HCT116 (cell line): ENCODE data around the gene GRK5.
A peak's percentile ranks its signal among the peaks of the same experiment; 100 is the strongest.

Experiments used
- EZH2 ChIP-seq: fragments of 200-600 bp; sonication (generic); IDR thresholded peaks from 2 replicates; pipeline ENCODE4 v1.6.1; 2017; ENCODE audit warnings: antibody characterized with exemption, mixed run types
- EZH2phosphoT487 ChIP-seq: fragments of 200-600 bp; IDR thresholded peaks from 2 replicates; pipeline ENCODE4 v1.6.1; 2018; ENCODE audit warnings: antibody characterized with exemption, borderline replicate concordance
- JUND ChIP-seq: IDR thresholded peaks from 2 replicates; pipeline ENCODE4 v1.6.1; 2012
- POLR2A ChIP-seq: IDR thresholded peaks from 2 replicates; pipeline ENCODE4 v1.7.0; 2011; ENCODE audit warnings: borderline replicate concordance; ENCODE audit not compliant: insufficient read depth, insufficient read length; ENCODE audit errors: extremely low read depth
- POLR2AphosphoS5 ChIP-seq: IDR thresholded peaks from 2 replicates; pipeline ENCODE4 v1.6.1; 2011; ENCODE audit warnings: mild to moderate bottlenecking, low read depth, low read length, moderate library complexity
- RAD21 ChIP-seq: IDR thresholded peaks from 2 replicates; pipeline ENCODE4 v1.6.1; 2012; ENCODE audit warnings: low read depth, mild to moderate bottlenecking
- SIN3A ChIP-seq: IDR thresholded peaks from 2 replicates; pipeline ENCODE4 v1.6.1; 2012; ENCODE audit warnings: low read depth
- SP1 ChIP-seq: IDR thresholded peaks from 2 replicates; pipeline ENCODE4 v1.6.1; 2012; ENCODE audit warnings: low read depth
- SRF ChIP-seq: IDR thresholded peaks from 2 replicates; pipeline ENCODE4 v1.6.1; 2012; ENCODE audit warnings: low read depth
- TCF7L2 ChIP-seq: IDR thresholded peaks from 2 replicates; pipeline ENCODE4 v1.7.0; 2011; ENCODE audit warnings: borderline replicate concordance, inconsistent platforms; ENCODE audit not compliant: insufficient read depth, insufficient read length; ENCODE audit errors: extremely low read depth
- ZFX ChIP-seq: fragments of 450-650 bp; IDR thresholded peaks from 2 replicates; pipeline ENCODE4 v1.6.1; 2017
- ZNF274 ChIP-seq: fragments of 200-500 bp; sonication (Bioruptor generic); IDR thresholded peaks from 2 replicates; pipeline ENCODE4 v1.6.1; 2014; ENCODE audit warnings: mild to moderate bottlenecking, low read depth, low read length, inconsistent platforms
- TF ChIP-seq, protein P1 (sequence below): IDR thresholded peaks from 2 replicates; pipeline ENCODE4 v1.6.1; 2012
- TF ChIP-seq, protein P2 (sequence below), 3 experiments: fragments of 200-600 bp in 1 of 3; sonication (generic) in 1 of 3; IDR thresholded peaks in 2 of 3; conservative IDR thresholded peaks in 1 of 3; 2 replicates each; pipeline ENCODE4 v1.5.1; 2012 to 2017; ENCODE audit warnings: low read depth in 2 of 3, low read length in 2 of 3, antibody characterized with exemption in 1 of 3, borderline replicate concordance in 1 of 3, control low read depth in 1 of 3, mild to moderate bottlenecking in 1 of 3, mixed read lengths in 1 of 3, mixed run types in 1 of 3, moderate library complexity in 1 of 3; ENCODE audit not compliant: insufficient read depth in 1 of 3

DNA sequence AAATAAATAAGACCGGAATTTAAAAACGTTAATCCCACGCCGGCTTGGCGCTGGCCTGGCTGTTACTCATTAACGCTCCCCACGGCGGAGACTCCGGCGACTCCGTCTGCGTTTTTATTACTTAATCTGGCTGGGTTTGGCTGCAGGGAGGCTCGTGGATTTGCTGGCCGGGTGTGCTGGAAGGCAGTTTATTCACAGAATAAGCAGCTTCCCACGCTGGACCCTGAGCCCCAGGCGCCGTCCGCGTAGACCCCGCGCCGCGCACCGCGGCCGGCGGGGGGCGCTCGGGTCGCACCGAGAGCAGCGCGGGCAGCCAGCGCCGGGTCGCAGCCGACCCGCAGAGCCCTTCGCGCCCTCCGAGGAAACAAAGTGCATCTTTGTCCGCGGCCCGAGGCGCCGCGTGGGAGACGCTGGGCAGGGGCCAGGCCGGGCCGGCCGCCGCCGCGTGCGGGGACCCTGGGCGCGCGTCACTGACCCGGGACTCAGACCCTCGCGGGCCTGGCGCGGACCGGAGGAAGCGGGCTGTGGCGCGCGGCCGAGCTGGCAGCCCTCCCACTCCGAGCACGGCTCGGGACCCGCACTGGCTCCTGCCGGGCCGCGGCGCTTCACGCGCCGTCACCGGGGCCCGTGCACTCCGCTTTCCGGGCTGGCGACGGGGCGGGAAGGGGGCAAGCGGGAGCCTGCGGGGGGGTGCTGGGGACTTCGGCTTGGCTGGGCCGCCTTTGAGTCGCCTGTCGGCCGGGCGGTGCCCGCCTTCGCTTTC, 587 bp upstream of the GRK5 start:
- TF ChIP-seq, protein P1, sequence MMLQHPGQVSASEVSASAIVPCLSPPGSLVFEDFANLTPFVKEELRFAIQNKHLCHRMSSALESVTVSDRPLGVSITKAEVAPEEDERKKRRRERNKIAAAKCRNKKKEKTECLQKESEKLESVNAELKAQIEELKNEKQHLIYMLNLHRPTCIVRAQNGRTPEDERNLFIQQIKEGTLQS, result no peak
- TF ChIP-seq, protein P2, sequence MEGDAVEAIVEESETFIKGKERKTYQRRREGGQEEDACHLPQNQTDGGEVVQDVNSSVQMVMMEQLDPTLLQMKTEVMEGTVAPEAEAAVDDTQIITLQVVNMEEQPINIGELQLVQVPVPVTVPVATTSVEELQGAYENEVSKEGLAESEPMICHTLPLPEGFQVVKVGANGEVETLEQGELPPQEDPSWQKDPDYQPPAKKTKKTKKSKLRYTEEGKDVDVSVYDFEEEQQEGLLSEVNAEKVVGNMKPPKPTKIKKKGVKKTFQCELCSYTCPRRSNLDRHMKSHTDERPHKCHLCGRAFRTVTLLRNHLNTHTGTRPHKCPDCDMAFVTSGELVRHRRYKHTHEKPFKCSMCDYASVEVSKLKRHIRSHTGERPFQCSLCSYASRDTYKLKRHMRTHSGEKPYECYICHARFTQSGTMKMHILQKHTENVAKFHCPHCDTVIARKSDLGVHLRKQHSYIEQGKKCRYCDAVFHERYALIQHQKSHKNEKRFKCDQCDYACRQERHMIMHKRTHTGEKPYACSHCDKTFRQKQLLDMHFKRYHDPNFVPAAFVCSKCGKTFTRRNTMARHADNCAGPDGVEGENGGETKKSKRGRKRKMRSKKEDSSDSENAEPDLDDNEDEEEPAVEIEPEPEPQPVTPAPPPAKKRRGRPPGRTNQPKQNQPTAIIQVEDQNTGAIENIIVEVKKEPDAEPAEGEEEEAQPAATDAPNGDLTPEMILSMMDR (IDR thresholded peaks at IDR 0.05 in 2 of 3, conservative IDR thresholded peaks at IDR 0.05 in 1 of 3; ENCODE audit: borderline replicate concordance in 1 of 3, insufficient read depth in 1 of 3, low read depth in 2 of 3, low read length in 2 of 3), result peak; percentile 62 to 87 (median 69)
- TF ChIP-seq ZFX, result peak; percentile 88
- peak; percentile 7 for TF ChIP-seq POLR2A
- TF ChIP-seq JUND, result no peak
- no peak for TF ChIP-seq SP1
- no peak for TF ChIP-seq TCF7L2
- TF ChIP-seq EZH2, result no peak
- TF ChIP-seq SRF, result no peak
- TF ChIP-seq ZNF274, result no peak
- no peak for TF ChIP-seq POLR2AphosphoS5
- peak; percentile 84 for TF ChIP-seq RAD21
- TF ChIP-seq SIN3A, result no peak; the same call in 1 of the 2 replicates
- TF ChIP-seq EZH2phosphoT487, result no peak
